ENCODE data around the gene OR4F6.

DNA sequence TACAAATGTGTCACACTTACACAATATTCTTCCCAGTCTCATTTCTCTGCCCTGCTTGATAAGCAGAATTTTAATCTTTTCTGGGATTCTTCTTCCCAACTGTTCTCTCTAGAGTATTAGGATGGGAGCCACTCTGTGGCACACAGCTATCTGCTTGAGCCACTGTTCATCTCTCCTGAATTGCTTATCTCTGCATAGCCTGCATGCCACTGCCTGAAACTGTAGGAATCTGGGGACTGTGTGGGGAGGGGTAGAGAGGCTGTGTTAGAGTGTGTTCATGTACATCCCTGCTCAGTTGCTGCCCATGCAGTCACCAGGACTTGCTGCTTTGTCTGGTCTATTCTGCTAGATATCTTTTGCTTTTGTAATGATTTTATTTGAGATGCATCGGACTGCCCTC is 2.3 kb upstream of the OR4F6 start:
- TF ChIP-seq, protein P1, sequence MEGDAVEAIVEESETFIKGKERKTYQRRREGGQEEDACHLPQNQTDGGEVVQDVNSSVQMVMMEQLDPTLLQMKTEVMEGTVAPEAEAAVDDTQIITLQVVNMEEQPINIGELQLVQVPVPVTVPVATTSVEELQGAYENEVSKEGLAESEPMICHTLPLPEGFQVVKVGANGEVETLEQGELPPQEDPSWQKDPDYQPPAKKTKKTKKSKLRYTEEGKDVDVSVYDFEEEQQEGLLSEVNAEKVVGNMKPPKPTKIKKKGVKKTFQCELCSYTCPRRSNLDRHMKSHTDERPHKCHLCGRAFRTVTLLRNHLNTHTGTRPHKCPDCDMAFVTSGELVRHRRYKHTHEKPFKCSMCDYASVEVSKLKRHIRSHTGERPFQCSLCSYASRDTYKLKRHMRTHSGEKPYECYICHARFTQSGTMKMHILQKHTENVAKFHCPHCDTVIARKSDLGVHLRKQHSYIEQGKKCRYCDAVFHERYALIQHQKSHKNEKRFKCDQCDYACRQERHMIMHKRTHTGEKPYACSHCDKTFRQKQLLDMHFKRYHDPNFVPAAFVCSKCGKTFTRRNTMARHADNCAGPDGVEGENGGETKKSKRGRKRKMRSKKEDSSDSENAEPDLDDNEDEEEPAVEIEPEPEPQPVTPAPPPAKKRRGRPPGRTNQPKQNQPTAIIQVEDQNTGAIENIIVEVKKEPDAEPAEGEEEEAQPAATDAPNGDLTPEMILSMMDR (IDR thresholded peaks at IDR 0.05): no peak
- TF ChIP-seq EZH2 (IDR thresholded peaks at IDR 0.05; ENCODE audit: borderline replicate concordance, insufficient read depth, low read depth, low read length, poor library complexity, severe bottlenecking): no peak

Data from B cell (primary cell).